Brain pericyte (primary cell): Measurements from ENCODE around the gene MRPS7.
"Not testable (repeated sequence)": the region's sequence is repeated elsewhere in the genome, so short reads cannot be mapped to it uniquely, and the experiment has no call there.

Source experiments
- DNase-seq: peaks from one replicate; pipeline ENCODE4 v3.0.0-alpha.2; 2012; ENCODE audit warnings: low read depth, low spot score

Gene MRPS7

DNA sequence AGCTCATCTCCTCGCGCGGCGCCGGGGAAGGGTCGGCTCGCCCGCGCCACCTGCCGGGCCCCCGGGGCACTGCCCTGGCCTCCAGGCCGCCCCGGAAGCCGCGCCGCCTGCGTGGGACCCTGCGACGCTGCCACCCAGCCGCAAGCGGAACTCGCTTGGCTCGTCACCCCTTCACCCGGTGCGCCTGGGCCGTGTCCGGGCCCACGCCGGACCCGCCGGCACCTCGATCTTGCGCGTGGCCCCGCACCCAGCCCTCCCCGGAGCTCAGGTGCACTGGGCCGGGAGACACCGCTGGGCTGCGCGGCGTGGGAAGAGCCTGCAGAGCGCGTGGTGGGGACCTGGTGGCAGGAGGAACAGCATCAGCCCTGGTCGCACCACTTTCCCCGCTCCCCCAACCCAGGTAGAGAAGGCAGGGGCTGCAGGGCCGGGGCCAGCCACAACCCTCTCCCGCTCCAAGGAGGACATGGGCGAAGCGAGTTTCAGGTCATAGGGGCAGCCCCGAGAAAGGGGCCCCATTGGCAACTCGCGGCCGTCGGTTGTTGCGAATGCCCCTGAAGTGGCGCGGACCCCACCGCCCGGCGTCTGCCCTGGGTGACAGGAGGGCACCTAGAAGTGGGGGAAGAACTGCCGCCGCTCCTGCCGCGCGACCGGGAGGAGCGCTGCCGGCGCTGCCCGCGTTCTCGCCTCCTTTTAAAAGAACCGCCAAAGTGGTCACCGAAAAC lies 9.7 kb downstream of the MRPS7 start:
- no peak for DNase-seq

GRCh38 chr17:75271955-75272847 lies 10.5 kb downstream of the MRPS7 start:
- no peak for DNase-seq

DNA sequence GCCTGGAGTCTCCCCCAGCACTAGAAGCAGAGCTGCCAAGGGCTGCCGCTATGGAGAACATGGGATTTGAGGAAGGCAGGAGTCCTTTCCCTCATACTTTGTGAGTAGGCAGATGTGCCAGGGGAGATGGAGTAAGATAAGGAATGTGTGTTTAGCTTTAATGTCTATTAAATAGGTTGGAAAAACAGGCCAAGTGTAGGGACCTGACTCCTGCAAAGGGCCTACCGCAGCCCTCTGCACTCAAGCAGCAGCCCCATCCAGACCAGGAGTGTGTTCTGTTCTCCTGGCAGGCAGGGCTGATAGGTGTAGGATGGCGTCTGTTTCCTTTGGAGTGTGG lies 11.1 kb downstream of the MRPS7 start:
- DNase-seq: no peak

DNA sequence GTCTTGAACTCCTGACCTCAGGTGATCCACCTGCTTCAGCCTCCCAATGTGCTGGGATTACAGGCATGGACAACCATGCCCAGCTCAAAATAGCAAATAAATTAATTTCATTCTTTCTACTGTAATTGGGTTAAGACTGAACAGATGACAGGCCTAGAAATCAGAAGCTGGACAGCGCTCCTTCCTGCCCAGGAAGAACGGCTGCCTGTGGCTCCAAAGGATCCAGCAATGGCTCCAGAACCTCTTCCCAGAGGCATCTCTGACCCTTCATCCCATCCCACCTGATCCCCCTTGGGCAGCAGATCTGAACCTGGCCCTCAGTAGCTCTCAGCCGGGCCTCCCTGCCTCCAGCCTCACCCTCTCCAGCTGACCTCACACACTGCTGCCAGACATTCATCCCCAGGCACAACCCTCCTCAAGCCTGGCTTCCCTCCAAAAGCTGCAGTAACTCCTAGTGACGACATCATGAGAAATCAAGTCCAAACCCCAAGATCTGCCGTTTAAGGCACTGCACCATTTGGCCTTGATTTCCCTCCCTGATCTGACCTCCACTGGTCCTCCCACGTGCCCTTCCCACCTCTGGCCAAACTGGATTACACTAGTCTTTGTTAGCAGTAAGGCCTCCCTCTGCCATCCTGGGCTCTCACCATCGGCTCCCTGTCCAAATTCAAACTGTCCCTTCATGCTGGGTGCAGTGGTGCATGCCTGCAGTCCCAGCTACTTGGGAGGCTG lies 12.5 kb downstream of the MRPS7 start:
- DNase-seq: no peak

- no peak for DNase-seq
These were observed 16.0 kb downstream of the MRPS7 start for GRCh38 chr17:75277664-75278071.

DNA sequence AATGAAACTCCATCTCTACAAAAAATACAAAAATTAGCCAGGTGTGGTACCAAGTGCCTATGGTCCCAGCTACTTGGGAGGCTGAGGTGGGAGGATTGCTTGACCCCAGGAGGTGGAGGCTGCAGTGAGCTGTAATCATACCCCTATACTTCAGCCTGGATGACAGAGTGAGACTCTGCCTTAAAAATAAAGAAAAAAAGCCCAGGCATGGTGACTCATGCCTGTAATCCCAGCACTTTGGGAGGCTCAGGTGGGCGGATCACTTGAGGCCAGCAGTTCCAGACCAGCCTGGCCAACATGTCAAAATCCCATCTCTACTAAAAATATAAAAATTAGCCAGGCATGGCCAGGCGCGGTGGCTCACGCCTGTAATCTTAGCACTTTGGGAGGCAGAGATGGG lies 18.5 kb downstream of the MRPS7 start:
- DNase-seq: not testable (repeated sequence)

- DNase-seq: no peak
These were observed 23.4 kb downstream of the MRPS7 start for GRCh38 chr17:75285123-75285522.

GRCh38 chr17:75287221-75287620 lies 25.5 kb downstream of the MRPS7 start:
- no peak for DNase-seq

GRCh38 chr17:75288359-75288758 lies 26.7 kb downstream of the MRPS7 start:
- no peak for DNase-seq

- DNase-seq: no peak
These were observed 27.1 kb downstream of the MRPS7 start for GRCh38 chr17:75288770-75289114.

DNA sequence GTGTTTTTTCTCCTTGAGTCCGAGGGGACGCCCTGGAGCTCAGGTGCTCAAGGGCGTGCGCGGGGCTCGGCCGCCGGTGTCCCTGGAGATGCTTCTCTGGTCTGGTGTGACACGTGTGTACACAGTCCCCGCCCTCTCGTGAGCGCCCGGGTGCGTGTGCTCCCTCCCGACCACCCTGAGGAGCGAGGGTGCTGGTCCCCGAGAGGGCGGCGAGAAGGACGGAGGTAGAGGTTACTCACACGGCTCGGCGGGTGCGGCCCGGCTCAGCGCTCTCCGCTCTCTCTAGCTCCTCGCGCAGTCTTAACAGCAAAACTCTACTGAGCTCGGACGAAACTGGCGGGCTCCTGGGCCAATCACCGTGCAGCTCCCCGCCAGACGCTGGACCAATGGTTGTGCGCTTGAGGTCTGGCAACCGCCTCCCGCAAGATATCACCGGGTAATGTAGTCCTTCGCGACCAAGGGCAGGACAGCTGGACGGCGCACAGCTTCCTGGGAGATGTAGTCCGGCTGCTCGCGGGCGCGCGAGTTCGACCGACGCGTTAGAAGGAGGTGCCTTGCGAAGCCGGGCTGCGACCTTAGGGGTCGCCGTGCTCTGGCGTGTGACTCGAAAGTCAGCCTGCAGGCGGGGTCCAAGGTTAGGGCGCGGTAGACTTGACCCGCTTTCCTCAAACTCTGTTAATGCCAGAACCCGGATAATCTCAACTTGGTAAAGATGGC lies 27.6 kb downstream of the MRPS7 start, which contains the start of gene SLC25A19:
SLC25A19 (minus strand) TSS at position 319 of the 717 bp plus-strand sequence. CDS start 2,669 bp downstream, outside the sequence.
- DNase-seq: peak; percentile 96

- no peak for DNase-seq
These were observed 28.2 kb downstream of the MRPS7 start for GRCh38 chr17:75289832-75290337.

DNA sequence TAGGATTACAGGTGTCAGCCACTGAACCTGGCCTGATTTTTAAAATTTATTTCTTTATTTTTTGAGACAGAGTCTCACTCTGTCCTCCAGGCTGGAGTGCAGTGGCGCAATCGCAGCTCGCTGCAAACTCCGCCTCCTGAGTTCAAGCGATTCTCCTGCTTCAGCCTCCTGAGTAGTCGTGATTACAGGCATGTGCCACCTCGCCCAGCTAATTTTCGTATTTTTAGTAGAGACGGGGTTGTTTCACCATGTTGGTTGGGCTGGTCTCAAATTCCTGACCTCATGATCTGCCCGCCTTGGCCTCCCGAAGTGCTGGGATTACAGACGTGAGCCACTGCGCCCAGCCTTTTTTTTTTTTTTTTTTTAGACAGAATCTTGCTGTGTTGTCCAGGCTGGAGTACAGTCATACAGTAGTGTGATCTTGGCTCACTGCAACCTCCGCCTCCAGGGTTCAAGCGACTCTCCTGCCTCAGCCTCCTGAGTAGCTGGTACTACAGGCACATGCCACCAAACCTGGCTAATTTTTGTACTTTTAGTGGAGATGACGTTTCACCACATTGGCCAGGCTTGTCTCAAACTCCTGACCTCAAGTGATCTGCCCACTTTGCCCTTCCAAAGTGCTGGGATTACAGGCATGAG lies 31.2 kb downstream of the MRPS7 start:
- not testable (repeated sequence) for DNase-seq

GRCh38 chr17:75295201-75296158 lies 33.8 kb downstream of the MRPS7 start:
- DNase-seq: no peak

GRCh38 chr17:75300280-75300679 lies 38.6 kb downstream of the MRPS7 start:
- DNase-seq: no peak

DNA sequence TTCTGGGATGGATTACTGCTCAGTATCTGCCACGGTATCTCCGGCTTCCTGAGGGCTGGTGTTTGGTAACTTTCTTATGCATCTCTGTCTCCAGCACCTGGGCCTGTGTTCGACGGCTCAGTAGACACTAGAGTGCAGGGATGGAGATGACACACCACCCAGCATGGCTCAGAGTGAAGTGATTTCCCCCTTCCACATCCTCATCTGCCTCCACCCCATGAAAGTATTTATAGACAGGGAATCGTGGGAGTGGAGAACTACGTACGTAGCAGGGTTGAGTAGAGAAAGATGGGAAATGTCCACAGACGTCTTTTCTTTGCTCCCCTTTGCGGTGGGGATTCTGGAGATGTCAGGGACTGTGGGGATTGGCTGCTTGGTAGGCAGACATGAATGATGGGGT lies 39.4 kb downstream of the MRPS7 start:
- DNase-seq: no peak

DNA sequence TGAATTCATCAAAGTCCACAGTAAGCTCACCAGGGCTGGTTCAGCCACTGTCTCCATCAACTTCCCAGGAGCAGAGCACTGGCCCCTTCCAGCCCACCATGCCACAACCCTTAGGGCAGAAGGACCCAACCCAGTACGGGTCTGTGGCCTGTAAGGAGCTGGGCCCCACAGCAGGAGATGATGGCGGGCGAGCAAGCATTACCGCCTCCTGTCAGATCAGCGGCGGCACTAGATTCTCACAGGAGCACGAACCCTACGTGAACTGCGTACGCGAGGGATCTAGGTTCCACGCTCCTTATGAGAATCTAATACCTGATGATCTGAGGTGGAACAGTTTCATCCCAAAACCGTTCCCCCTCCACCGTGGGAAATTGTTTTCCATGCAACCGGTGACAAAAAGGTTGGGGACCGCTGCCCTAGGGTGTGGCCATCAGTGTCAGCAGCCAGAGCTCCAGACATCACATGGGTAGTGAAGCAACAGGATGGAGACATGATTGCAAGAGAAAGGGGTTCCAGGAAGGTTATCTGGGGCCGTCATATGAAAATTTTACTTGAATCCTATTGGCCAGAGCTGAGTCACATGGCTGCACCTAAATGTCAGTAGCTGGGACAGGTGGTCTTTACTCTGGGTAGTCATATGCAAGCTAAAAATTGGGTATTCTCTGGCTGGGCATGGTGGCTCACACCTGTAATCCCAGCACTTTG lies 40.0 kb downstream of the MRPS7 start:
- DNase-seq: no peak

- DNase-seq: no peak
These were observed 46.5 kb downstream of the MRPS7 start for GRCh38 chr17:75307957-75308731.
